Activated T-cell treated with anti-CD3 and anti-CD28 coated beads, Interleukin-2, amount 50 U/mL, for 1 hour (primary cell): ENCODE measurements around the gene WSCD1.

Source experiments
- DNase-seq: peaks from one replicate; pipeline ENCODE4 v3.0.0-alpha.2; 2020

WSCD1 gene

DNA sequence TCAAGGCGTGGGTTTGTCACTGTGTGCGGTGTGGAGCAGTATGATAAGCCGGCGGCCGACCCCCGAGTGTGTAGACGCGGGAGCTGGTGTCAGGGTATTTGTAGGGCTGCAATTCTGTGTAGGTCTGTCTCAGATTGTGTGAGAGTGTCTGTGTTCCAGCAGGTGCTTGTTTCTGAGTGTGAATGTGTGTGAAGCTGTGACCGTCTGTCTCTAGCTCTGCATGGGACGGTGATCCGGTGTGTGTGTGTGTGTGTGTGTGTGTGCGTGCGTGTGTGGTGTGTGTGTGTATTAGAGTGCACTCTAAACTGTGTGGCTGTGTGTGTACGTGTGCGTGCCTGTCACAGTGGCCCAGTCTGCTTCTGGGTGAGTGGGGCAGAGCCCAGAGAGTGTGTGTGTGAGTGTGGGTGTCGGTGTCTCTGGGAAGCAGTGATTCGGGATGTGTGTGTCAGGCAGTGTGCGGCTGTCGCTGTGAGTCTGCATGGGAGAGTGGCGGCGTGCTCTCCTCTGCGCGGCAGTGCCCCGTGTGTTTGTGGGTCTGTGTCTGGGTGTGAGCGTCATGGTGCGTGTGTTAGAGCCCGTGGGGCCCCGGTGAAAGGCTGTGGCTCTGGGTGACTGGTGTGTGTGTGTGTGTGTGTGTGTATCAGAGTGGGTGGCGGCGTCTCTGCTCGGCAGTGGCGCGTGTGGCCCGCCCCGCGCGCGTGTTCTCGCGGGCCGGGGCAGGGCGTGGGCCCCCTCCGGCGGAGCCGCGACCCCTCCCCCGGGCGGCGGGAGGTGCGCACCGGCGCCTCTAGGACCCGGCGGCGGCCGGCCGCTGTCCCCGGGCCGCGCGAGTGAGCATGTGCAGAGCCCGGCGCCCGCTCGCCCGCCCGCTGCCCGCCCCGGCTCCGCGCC lies at the start of gene WSCD1:
Gene WSCD1 (plus strand): TSS at position 841 of the 891 bp plus-strand sequence. CDS start 10,280 bp downstream, outside the sequence.
- DNase-seq: no peak

DNA sequence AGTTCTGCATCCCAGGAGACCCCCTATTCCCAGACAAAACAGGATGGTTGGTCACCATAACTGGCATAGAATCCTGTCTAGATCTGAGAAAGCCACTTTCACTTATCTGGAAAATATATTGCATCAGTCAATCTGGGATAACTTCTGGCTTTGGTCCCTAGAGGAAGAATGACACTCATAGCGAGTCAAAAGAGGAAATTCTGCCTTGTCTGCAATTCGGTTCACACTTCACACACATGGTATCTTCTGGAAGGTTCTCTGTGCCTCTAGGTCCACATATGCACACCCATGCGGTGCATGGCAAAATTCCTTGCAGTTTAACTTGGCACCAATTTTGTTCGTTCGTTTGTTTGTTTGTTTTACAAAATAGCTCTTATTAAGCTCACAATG lies 49.2 kb upstream of the WSCD1 start:
- no peak for DNase-seq

DNA sequence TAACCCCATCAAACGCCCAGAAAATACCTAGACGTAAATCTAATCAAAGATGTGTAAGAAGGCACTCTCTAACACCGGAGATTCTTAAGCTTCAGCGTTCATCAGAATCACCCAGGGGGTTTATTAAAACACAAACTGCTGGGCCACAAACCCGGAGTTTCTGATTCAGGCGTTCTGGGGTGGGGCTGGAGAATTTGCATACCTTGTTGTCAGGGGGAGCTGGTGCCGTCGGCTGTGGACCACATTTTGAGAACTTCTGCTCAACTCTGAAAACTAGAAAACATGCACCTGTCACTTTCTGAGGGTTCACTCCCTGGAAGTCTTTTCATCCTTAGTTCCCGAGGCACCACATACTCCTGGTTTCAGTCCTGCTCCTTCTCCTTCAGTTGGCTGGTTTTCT lies 48.6 kb upstream of the WSCD1 start:
- DNase-seq: no peak

DNA sequence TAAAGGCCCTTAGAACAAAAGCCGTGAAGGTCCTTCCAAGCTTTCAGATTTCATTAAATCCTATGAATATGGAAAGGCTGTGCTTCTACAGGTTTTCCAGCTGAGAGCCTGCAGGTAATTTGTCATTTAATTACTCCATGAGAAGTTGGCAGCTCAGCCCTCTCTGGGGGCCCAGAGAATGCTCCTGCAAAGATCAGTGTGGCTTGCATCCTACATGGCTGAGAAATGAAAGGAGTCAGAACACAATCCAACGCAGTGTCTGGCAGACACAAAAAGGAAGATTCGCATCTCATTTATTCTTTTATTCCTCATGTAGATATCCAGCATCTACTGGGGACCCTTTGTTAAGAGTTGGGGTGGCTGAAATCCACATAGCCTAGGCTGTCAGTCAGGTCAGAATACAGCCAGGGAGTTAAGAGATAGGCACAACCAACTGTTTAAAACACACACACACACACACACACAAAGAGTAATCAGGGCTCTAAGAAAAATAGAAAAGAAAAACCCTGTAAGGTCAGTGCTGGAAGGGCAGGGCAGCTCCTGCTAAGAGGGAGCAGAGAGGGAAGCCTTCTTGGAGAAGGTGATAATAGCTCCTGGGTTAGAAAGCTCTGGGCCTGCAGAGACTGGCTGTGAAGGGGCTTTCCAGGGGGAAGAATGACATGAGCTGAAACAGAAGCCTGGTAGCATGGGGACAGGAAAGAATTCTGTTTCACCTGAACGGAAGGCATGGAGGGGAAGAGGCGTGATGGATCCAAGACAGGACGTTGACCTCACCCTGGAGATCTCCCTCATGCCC lies 46.9 kb upstream of the WSCD1 start:
- DNase-seq: no peak

DNA sequence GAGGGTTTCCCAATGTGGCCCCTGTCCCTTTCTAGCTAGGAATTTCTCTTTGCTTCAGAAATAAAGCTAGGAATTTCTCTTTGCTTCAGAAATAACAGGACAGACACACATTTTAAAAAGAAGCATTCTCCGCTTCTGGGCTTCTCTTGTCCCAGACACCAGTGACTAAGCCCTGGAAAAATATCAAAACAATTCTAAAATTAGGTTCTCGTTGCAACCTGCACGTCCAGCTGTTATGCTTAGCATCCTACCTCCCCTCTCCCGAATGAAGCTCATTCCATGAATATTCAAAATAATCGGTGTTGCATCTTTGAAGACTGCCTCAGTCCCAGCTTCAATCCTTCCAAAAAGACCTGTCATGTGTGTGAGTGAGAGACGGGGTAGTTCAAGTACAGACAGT lies 45.6 kb upstream of the WSCD1 start:
- DNase-seq: no peak

DNA sequence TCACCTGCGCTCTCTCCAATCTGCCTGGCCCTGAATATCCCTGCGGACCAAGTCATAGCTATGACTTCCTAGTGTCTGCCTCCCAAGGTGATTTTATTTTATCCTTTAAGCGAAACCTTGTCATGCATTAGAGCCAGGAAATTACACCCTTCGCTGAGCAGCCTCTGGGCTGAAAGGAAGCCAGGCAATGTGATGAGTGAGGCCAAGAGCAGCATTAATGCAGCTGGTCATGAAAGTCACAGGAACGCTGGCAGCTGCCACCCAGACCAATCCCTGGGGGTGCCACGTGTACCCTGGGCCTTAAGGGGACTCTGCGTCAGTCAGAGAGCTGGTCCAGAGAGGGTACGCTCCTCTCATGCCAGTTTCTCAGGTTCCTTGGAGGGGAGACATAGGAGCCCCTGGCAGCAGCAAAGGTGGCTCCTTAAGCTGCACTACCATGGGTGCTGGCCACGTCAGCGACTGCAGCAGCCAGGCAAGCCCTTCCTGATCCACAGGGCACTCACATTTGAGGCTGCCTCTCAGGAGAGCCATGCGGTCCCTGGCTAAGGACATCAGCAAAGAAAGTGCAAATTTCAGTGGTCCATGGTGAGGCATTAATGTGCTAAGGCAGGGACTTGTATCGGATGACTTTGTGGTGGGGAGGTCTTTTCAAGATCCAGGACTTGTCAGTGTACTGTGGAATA lies 42.7 kb upstream of the WSCD1 start:
- DNase-seq: no peak

DNA sequence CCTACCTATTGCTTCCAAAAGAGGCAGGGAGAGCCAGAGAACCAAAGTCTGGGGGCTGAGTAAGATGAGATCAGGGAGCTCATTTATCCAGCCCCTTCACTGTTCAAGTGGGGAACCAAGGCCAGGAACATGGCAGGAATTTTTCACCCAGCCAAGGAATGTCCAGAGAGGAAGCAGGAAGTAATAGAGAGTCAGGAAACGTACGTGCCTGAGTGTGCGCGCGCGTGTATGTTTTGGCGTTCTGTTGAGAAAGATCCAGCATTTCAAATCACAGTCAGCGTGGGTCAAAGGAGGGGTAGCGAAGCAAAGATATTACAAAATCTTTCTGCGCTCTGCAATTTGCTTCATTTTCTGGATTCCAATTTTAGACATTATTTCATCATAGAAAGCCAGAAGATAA lies 41.9 kb upstream of the WSCD1 start:
- no peak for DNase-seq

DNA sequence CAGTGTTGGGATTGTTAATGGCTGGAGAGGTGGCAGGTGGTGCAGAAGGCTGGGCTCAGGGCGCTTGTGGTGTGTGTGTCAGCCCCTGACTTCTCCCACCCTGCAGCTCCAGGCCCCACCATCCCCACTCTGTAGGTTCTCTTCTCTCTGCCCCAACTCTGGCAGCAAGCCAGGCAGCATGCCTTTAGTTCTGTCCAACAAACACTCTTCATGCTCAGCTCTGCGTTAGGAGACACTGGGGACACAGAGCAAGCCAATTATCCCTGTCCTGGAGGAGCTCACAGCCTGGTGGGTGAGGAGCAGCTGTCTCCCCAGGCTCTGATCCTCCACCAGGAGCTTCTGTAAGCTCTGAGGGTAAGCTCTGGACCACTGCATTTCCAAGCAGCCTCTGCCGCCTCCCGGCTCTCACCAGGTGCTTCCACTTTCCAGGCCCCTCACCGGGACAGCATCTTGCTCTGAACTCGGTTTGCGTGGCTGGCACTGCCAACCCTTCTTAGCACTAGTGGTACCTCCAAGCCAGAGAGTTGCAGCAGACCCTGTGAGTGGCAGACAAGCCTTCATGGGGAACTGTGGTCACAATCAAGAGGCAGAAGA lies 34.3 kb upstream of the WSCD1 start:
- DNase-seq: no peak

DNA sequence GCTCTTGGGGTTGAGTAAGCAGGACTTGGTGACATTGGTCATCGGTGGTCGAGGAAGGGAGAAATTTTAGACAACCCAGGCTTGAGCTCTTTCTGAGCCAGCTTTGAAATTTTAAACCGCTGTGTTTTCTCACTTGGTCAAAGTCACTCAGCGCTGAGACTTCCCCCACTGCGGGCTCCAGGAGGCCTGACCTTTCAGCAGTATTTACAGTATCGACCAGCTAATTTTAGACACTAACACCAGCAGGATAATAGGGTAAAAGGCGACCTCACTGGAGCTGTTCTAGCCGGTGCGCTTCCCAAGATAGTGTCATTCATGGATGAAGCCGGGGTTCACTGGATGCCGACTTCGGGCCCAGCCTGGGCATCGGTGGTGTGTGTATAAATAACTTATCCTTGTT lies 29.7 kb upstream of the WSCD1 start:
- DNase-seq: no peak

DNA sequence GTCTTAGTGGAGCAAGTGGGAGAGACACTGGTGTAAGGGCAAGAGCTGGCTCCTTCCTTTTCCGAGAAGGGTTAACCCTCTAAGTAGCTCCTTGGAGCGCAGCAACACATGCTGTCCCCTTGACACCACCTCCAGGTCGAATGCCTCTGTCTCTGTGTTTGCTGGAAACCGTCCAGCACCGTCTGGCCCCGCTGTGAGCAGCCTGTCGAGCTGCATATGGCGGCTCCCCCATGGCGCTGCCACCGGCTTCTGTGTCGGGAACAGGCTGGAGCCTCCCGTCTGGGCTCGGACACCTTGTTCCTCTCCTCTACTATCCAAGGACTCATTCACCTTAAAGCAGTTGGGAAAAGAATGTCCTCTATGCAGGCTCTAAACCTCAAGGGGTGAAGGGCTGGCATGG lies 28.9 kb upstream of the WSCD1 start:
- DNase-seq: no peak

DNA sequence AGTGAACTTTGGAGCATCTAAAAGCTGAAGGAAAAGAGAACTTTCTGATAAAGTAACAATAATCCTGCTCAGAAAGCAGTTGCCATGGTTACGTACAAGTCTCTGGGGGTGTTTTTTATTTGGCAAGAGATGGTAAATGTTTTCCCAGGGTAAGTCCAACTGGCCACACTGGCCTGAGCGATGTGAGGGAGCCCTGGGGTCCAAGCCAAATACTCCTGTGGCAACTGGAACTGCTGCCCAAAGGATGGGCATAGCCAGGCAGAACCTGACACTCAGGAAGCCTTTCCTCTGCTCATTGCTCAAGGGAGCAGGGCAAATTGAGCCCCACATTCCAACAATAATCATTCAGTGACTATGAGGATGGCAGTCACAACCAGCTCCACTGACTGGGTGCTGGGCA lies 26.8 kb upstream of the WSCD1 start:
- no peak for DNase-seq

DNA sequence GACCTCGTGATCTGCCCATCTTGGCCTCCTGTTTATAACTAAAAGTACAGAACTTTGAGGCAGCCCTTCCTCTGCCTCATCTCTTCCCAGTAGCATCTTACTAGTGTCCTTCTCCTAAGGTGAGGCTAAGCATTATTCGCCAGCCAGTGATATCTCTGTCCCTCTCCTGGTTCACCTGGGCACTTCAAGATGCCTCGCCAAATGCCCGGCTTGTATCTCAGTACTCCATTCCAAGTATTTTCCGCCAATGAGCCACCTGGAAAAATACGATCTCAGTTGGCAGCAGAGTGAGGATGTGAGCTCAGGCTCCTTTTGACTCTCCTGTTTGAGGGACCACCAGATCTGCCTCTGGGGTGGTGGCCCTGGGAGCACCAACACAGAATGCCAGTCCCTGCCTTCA lies 25.9 kb upstream of the WSCD1 start:
- DNase-seq: no peak

DNA sequence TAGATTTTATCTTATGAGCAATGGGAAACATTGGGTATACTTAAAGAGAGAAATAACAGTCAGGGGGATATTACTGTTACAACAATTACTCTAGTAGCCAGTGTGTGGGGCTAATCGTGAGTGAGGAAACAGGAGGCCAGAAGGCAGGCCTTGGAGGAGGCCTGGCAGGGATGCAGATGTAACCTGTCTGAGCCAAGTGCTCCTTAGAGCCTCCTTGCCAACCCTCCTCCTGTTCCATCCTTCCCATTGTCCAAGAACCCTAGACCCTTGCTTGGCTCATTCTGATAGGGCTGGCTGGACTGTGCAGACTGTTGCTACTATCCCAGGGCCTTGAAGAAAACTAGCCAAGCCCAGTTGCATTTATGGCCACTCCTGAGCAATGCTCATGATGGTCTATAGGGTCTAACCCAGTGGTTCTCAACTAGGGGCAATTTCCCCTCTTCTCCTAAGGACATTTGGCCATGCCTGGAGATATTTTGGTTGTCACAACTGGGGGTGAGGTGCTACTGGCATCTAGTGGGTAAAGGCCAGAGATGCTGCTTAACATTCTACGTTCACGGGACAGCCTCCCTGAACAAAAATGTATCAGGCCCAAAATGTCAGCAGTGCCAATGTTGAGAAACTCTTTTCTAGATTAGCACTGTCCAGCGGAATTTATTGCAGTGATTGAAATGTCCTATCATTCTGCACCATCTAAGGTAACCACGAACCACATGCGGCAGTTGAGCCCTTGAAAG lies 24.4 kb upstream of the WSCD1 start:
- DNase-seq: no peak

DNA sequence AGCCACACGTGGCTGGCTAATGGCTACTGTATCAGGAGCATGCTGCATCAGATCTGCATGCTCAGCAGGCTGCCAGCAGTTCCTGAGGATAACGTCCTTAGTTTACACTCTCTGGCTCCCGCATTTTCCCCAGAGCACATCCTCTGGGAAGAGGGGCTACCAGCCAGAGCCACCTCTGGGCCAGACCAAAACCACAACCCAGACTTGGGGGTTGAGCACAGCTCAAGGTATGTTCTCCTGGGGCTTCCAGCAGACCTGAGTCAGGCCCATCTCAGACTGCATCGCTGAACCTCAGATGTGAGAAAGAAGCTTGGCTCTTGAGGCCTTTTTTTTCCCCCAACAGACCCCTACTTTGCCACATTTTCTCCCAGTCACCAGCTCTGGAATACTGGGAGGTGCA lies 23.7 kb upstream of the WSCD1 start:
- DNase-seq: no peak

DNA sequence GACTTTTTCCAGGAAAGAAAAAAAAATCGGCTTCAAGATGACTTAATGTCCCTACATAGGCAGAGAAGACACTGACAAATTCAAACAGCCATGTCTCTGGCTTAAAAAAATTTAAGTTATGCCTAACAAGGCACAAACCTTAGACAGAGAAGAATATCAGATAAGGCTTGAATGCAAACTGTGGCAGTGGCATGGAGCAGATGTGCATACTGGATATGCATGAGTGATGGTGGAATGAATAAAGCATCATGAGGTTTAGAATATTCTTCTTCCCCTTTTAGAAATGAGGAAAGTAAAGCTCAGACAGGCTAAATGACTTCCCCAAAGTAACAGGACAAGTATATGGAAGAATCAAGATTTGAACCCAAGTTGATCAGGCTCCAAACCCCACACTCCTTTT lies 23.2 kb upstream of the WSCD1 start:
- no peak for DNase-seq

DNA sequence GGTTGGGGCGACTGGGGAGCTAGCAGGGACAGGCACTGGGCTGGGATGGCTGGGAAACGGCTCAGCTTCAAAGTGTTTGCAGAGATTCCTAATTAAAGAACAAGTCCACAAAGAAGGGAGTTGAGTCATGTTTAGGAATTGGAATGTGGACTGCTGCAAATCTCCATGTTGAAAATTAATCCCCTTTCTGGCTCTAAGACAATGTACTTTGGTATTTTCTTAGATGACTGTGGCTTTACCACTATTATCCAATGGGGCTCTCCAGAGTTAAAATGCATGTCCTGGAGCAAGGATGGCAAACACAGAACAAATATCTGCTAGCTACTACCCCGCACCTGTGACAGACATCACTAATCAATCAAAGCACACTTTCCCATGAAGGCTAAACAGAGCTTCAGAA lies 22.2 kb upstream of the WSCD1 start:
- DNase-seq: no peak

DNA sequence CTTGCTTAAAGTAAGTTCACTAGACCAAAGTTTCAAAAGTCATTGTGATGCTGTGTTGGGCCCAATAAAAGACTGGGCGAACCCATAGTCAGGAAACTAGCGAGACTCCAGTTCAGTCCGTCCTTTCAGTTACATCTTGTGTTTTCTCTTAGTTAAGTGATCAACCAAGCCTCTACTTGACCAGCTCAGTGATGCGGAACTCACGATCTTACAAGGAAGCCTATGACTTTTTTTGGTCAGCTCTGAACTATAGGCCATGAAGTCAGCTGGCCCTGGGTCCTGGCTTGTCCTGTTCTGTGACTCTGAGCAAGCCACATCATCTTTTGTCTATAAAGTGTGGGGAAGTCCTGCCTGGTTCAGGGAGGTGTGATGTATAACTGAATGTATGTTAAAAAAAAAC lies 21.7 kb upstream of the WSCD1 start:
- no peak for DNase-seq

DNA sequence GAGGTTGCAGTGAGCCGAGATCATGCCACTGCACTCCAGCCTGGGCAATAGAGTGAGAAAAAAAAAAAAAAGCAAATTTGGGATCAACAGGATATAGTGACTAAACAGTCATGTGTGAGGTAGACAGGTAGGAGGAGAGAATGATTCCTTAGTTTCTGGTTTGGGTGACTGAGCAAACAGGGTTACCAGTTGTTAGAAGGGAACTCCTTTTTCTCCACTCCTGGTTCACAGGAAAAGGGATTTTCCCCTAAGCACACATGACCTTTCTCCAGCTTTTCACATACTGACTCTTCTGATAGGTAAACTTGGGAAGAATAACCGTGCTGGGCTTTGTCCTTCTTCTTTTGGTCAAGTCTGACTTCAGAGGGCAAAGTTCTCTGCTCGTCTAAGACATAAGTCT lies 17.3 kb upstream of the WSCD1 start:
- DNase-seq: no peak

DNA sequence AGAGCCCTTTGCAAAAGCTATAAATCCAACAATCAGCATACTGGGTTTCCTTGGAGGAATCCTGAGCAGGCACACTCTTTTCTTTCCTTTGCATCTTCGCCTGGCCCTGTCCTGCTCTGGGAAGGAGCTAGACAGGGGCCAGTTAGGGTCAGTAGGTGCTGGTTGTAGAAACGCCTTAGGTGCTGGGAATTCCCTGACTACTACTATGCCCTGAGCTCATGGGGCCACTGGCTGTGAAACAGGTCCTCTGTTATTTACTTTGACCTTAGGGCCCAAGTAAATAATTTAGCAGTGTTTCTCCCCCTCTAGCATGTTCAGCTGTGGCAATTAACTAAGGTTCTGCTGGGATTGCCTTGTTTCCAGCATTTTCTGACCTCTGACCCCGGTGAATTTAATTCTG lies 15.8 kb upstream of the WSCD1 start:
- DNase-seq: no peak

DNA sequence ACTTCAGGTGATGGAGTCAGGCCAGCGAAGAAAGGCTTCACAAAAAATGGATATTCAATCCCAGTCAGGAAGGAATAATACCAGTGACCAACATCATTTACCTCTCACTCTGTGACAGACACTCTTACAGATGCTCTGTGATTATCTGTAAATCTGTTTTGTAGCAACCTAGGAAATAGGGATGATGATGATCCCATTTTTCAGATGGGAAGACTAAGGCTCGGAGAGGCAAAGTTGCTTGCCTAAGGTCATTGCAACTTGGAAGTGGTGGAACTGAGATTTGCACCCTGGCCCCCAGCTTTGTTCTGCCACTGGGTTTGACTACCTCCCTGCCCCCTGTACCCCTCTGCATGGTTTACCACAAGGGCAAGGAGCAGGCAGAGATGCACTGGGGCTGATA lies 14.1 kb upstream of the WSCD1 start:
- no peak for DNase-seq

DNA sequence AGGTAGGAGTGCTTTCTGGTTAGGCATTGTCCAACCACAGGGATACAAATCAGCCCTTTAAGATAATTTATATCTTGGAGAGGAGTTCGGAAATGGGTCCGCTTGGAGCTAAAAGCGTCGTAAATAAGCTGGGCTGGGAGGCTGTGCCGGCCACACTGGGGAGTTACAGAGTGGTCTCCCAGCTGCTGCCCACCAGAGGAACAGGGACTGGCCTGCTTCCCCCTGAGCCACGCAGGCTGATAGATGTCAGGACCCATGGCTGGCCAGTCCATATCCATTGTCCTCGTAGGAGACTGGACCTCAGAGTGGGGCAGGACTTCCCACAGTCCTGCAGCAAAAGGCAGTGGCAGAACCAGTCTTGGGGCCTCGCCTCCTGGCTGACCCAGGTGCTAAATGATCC lies 12.6 kb upstream of the WSCD1 start:
- DNase-seq: no peak

DNA sequence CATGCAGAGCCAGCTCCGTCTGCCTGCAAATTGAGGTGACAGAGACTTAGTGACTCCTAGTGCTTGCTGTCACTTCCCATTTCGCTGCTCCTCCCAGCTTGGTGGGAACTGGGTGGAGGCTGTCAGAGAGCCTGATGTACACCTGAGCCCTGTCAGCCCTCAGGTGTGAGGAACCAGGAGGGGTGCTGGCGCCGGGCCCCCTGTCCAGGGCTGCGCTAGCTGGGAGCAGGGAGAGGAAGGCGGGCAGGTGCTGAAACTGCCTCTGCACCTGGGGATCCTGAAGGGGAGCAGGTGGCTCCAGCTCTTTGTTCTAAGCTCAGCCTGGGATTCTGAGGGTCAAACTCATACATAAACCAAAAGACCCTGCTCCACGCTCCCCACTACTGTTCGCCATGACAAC lies 10.8 kb upstream of the WSCD1 start:
- DNase-seq: no peak

DNA sequence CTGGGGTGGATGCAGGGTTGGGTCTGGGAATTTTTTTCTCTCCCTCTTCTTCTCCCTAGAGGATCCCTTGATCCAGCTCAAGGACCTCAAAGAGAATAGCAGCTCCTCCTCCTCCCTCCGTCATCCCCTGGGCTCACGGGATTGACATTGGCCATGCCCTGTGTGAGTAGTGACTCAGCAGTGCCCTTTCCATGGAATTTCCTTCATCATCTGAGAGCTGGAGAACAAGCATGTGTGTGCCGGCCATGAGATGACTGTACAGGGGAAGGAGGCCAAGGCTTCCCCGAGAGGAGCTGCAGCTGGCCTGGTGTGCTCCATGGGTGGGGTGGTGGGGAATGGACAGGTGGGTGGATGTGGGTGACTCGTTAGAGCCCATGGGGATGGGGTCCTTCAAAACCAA lies 8.9 kb upstream of the WSCD1 start:
- DNase-seq: no peak
